ENCODE measurements around the gene PHAF1. TPM values are rescaled to one million over a fixed set of nuclear protein-coding genes. Genes with fewer than 3 reads are reported as not detected.
A peak's percentile ranks its signal among the peaks of the same experiment; 100 is the strongest.

Gene PHAF1
- polyA plus RNA-seq, 5 donors = 21.1 to 25.8 (median 23.0) TPM

- no peak for DNase-seq
These were observed 36.0 kb downstream of the PHAF1 start for GRCh38 chr16:67145746-67146145.

GRCh38 chr16:67146523-67147357 is 37.0 kb downstream of the PHAF1 start:
- DNase-seq = no peak

GRCh38 chr16:67147437-67148140 is 37.8 kb downstream of the PHAF1 start:
- no peak for DNase-seq

GRCh38 chr16:67148221-67148620 is 38.5 kb downstream of the PHAF1 start:
- no peak for DNase-seq

GRCh38 chr16:67148656-67149275 is 39.0 kb downstream of the PHAF1 start:
- no peak for DNase-seq

GRCh38 chr16:67149276-67150046 is 39.7 kb downstream of the PHAF1 start:
- DNase-seq = no peak

- DNase-seq = peak; percentile 83 to 84
These were observed 40.5 kb downstream of the PHAF1 start for GRCh38 chr16:67150047-67150832.

- DNase-seq = peak; percentile 89 to 90
These were observed 41.2 kb downstream of the PHAF1 start, which contains the start of gene B3GNT9 for GRCh38 chr16:67150833-67151396. B3GNT9 (minus strand) TSS chr16:67150998; CDS start chr16:67150485, 513 bp downstream.

GRCh38 chr16:67151431-67152097 is 41.8 kb downstream of the PHAF1 start:
- DNase-seq = no peak

- DNase-seq = no peak
These were observed 45.0 kb downstream of the PHAF1 start for GRCh38 chr16:67154578-67155294.

GRCh38 chr16:67155295-67156142 is 45.8 kb downstream of the PHAF1 start:
- peak; percentile 74 to 77 for DNase-seq

- no peak for DNase-seq
These were observed 46.6 kb downstream of the PHAF1 start for GRCh38 chr16:67156143-67156844.

- DNase-seq = no peak
These were observed 47.5 kb downstream of the PHAF1 start for GRCh38 chr16:67157106-67157748.

GRCh38 chr16:67157892-67158635 is 48.3 kb downstream of the PHAF1 start:
- no peak for DNase-seq

GRCh38 chr16:67158637-67159600 is 49.2 kb downstream of the PHAF1 start:
- no peak for DNase-seq
